ENCODE results near the gene IPO11. TPM values are rescaled to one million over a fixed set of nuclear protein-coding genes. Genes with fewer than 3 reads are reported as not detected.

The IPO11 gene
- total and polyA plus RNA-seq, 9 donors, result 20.0 to 27.7 (median 22.4) TPM

GRCh38 chr5:62605638-62606037 is 193.1 kb downstream of the IPO11 start:
- H3K4me3 ChIP-seq (ENCODE audit: low read length), result no peak overlapping the region
- DNase-seq, result no peak
- 100% methylated on average over 1 of the region's 4 CpGs for WGBS (ENCODE audit: insufficient coverage)
- H3K4me1 ChIP-seq (ENCODE audit: control insufficient read depth, insufficient read depth, low read length), result no peaks in the 10 kb centered on the region
- H3K27me3 ChIP-seq (ENCODE audit: control insufficient read depth, insufficient read depth, low read length), result no peaks in the 10 kb centered on the region
- H3K36me3 ChIP-seq (ENCODE audit: control insufficient read depth, insufficient read depth, low read length), result peaks cover 7% of the 10 kb centered on the region
- H3K9me3 ChIP-seq (replicated peaks; ENCODE audit: control insufficient read depth, low read depth, low read length), result no peaks in the 10 kb centered on the region
- no peak overlapping the region for H3K27ac ChIP-seq (ENCODE audit: low read length)

DNA sequence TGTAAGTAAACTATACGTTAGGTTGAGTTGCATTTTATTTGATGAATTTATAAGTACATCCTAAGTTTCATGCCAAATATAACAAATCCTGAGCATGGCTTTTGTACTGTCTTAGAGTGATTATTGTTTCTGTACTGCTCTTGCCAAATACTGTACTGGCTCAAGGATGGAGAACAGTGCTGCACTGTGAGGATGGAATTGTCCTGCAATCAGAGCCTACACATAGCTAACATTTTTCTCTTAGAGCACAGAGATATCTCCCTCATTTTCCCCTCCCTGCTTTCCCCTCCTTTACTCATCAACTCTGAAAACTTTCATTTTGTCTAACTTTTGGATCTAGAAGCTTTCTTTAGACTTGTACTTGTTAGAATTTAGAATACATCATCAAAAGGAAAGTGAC is 194.3 kb downstream of the IPO11 start:
- H3K4me3 ChIP-seq (ENCODE audit: low read length), result no peak overlapping the region
- H3K9me3 ChIP-seq (replicated peaks; ENCODE audit: control insufficient read depth, low read depth, low read length), result no peaks in the 10 kb centered on the region
- no peak for DNase-seq
- no peak overlapping the region for H3K27ac ChIP-seq (ENCODE audit: low read length)
- H3K27me3 ChIP-seq (ENCODE audit: control insufficient read depth, insufficient read depth, low read length), result no peaks in the 10 kb centered on the region
- H3K4me1 ChIP-seq (ENCODE audit: control insufficient read depth, insufficient read depth, low read length), result no peaks in the 10 kb centered on the region
- H3K36me3 ChIP-seq (ENCODE audit: control insufficient read depth, insufficient read depth, low read length), result peaks cover 7% of the 10 kb centered on the region
- WGBS (ENCODE audit: insufficient coverage), result no CpG with 5 or more reads among the region's 1 CpG

- Histone ChIP-seq H3K4me1 (ENCODE audit: control insufficient read depth, insufficient read depth, low read length) (no peaks in the 10 kb centered on the region), H3K4me3 (ENCODE audit: low read length) (no peak overlapping the region), H3K27ac (ENCODE audit: low read length) (no peak overlapping the region), H3K27me3 (ENCODE audit: control insufficient read depth, insufficient read depth, low read length) (no peaks in the 10 kb centered on the region), H3K9me3 (replicated peaks; ENCODE audit: control insufficient read depth, low read depth, low read length) (no peaks in the 10 kb centered on the region), H3K36me3 (ENCODE audit: control insufficient read depth, insufficient read depth, low read length) (peaks cover 7% of the 10 kb centered on the region)
- 100% methylated on average over 2 of the region's 4 CpGs for WGBS (ENCODE audit: insufficient coverage)
- no peak for DNase-seq
These were observed 195.1 kb downstream of the IPO11 start for GRCh38 chr5:62607615-62608014.

DNA sequence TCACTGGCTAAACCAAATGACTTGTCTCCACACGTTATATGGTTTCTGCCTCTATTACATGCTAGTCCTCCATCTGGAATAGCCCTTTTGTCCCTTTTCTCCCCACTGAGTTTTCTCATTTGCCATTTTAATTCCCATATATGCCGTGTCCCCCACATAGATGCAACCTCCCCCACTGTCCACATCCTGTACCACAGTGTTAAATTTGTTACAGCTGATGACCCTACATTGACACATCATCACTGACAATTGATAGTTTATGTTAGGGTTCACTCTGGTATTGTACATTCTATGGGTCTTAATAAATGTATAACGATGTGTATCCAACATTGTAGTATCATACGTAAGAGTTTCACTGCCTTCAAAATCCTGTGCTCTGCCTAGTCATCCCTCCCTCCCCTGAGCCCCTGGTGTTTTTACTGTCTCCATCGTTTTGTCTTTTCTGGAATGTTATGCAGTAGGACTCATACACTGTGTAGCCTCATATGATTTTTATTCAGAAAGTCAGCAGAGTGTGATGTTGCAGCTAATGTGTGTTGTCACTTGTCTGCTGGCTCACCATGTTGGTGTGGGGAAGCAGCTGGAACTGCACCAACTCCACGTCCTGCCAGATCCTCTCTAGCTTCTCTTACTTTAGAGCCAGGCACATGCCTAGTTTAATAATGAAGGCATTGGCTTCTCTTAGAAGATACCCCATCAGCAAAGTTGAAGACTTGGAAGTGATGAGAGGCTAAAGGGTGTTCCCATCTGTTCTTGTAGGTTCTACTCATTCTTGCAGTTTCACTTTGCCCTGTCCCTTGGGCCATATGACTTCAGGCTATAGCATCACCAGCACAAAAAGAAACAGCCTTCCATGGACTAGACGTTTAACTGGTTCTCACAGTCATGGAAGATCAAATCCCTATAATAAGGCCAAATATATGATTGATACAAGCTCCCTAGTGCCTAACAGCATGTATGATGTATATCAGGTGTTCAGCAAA is 196.3 kb downstream of the IPO11 start:
- no peak overlapping the region for H3K27ac ChIP-seq (ENCODE audit: low read length)
- no peaks in the 10 kb centered on the region for H3K27me3 ChIP-seq (ENCODE audit: control insufficient read depth, insufficient read depth, low read length)
- H3K4me3 ChIP-seq (ENCODE audit: low read length), result no peak overlapping the region
- no peaks in the 10 kb centered on the region for H3K9me3 ChIP-seq (replicated peaks; ENCODE audit: control insufficient read depth, low read depth, low read length)
- DNase-seq, result no peak
- H3K4me1 ChIP-seq (ENCODE audit: control insufficient read depth, insufficient read depth, low read length), result no peaks in the 10 kb centered on the region
- peaks cover 3% of the 10 kb centered on the region for H3K36me3 ChIP-seq (ENCODE audit: control insufficient read depth, insufficient read depth, low read length)
- 88% methylated on average over 1 of the region's 7 CpGs for whole genome bisulfite sequencing (ENCODE audit: insufficient coverage)

GRCh38 chr5:62614355-62614754 is 201.8 kb downstream of the IPO11 start:
- H3K27ac ChIP-seq (ENCODE audit: low read length), result no peak overlapping the region
- no peaks in the 10 kb centered on the region for H3K27me3 ChIP-seq (ENCODE audit: control insufficient read depth, insufficient read depth, low read length)
- 96% methylated on average over 4 of the region's 8 CpGs for WGBS (ENCODE audit: insufficient coverage)
- no peaks in the 10 kb centered on the region for H3K9me3 ChIP-seq (replicated peaks; ENCODE audit: control insufficient read depth, low read depth, low read length)
- no peak overlapping the region for H3K4me3 ChIP-seq (ENCODE audit: low read length)
- peaks cover 5% of the 10 kb centered on the region for H3K36me3 ChIP-seq (ENCODE audit: control insufficient read depth, insufficient read depth, low read length)
- DNase-seq, result no peak
- no peaks in the 10 kb centered on the region for H3K4me1 ChIP-seq (ENCODE audit: control insufficient read depth, insufficient read depth, low read length)

- peaks cover 5% of the 10 kb centered on the region for H3K36me3 ChIP-seq (ENCODE audit: control insufficient read depth, insufficient read depth, low read length)
- no peak overlapping the region for H3K27ac ChIP-seq (ENCODE audit: low read length)
- no peak overlapping the region for H3K4me3 ChIP-seq (ENCODE audit: low read length)
- no peaks in the 10 kb centered on the region for H3K9me3 ChIP-seq (replicated peaks; ENCODE audit: control insufficient read depth, low read depth, low read length)
- H3K4me1 ChIP-seq (ENCODE audit: control insufficient read depth, insufficient read depth, low read length), result no peaks in the 10 kb centered on the region
- H3K27me3 ChIP-seq (ENCODE audit: control insufficient read depth, insufficient read depth, low read length), result no peaks in the 10 kb centered on the region
- WGBS (ENCODE audit: insufficient coverage), result 100% methylated on average over 1 of the region's 2 CpGs
- DNase-seq, result no peak
These were observed 204.2 kb downstream of the IPO11 start for GRCh38 chr5:62616615-62617277.

DNA sequence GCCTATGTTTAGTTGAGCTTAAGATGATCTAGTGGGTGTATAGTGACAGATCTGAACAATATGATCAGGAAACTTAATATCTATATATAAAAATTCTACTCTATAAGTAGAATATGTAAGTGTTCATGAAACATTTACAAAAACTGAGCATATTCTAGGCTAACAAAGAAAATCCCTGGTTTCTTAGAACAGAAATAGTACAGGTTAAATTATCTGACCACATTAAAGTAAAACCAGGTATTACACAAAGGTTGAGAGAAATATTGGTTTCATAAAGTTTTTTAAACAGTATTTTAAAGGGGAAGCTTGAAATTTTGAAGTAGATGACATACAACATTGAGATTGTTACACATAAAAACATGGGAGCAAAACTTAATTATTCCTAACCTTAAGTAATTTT is 205.4 kb downstream of the IPO11 start:
- peaks cover 5% of the 10 kb centered on the region for H3K36me3 ChIP-seq (ENCODE audit: control insufficient read depth, insufficient read depth, low read length)
- H3K27ac ChIP-seq (ENCODE audit: low read length), result no peak overlapping the region
- H3K4me3 ChIP-seq (ENCODE audit: low read length), result no peak overlapping the region
- H3K4me1 ChIP-seq (ENCODE audit: control insufficient read depth, insufficient read depth, low read length), result no peaks in the 10 kb centered on the region
- no peak for DNase-seq
- H3K9me3 ChIP-seq (replicated peaks; ENCODE audit: control insufficient read depth, low read depth, low read length), result no peaks in the 10 kb centered on the region
- H3K27me3 ChIP-seq (ENCODE audit: control insufficient read depth, insufficient read depth, low read length), result no peaks in the 10 kb centered on the region

GRCh38 chr5:62620761-62621160 is 208.2 kb downstream of the IPO11 start:
- DNase-seq, result no peak
- Histone ChIP-seq H3K36me3 (ENCODE audit: control insufficient read depth, insufficient read depth, low read length) (no peaks in the 10 kb centered on the region), H3K4me3 (ENCODE audit: low read length) (no peak overlapping the region), H3K27ac (ENCODE audit: low read length) (no peak overlapping the region), H3K4me1 (ENCODE audit: control insufficient read depth, insufficient read depth, low read length) (no peaks in the 10 kb centered on the region), H3K27me3 (ENCODE audit: control insufficient read depth, insufficient read depth, low read length) (no peaks in the 10 kb centered on the region), H3K9me3 (replicated peaks; ENCODE audit: control insufficient read depth, low read depth, low read length) (no peaks in the 10 kb centered on the region)
- WGBS (ENCODE audit: insufficient coverage), result 76% methylated on average over 4 of the region's 5 CpGs

DNA sequence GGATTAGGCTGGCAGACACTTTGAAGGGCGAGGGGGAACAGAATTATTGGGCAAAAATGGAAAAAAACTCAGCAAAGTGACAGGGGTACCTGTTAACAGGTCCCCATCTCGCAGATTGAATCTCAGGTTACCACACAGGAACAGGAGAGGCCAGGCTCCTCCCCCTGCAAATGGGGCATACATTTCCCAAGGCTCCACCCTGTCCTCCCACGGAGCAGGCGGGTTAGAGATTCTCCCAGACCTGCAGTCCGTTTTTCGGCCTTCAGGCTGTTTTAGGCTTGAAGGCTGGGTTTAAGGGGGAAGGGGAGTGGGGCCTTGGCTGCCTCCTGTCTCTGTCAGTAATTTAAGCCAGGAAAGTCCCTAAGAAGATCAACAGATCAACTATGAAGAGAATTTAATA is 208.7 kb downstream of the IPO11 start:
- no peaks in the 10 kb centered on the region for H3K9me3 ChIP-seq (replicated peaks; ENCODE audit: control insufficient read depth, low read depth, low read length)
- no peaks in the 10 kb centered on the region for H3K4me1 ChIP-seq (ENCODE audit: control insufficient read depth, insufficient read depth, low read length)
- WGBS (ENCODE audit: insufficient coverage), result 84% methylated on average over 2 of the region's 6 CpGs
- DNase-seq, result no peak
- no peaks in the 10 kb centered on the region for H3K36me3 ChIP-seq (ENCODE audit: control insufficient read depth, insufficient read depth, low read length)
- H3K4me3 ChIP-seq (ENCODE audit: low read length), result no peak overlapping the region
- no peak overlapping the region for H3K27ac ChIP-seq (ENCODE audit: low read length)
- no peaks in the 10 kb centered on the region for H3K27me3 ChIP-seq (ENCODE audit: control insufficient read depth, insufficient read depth, low read length)

DNA sequence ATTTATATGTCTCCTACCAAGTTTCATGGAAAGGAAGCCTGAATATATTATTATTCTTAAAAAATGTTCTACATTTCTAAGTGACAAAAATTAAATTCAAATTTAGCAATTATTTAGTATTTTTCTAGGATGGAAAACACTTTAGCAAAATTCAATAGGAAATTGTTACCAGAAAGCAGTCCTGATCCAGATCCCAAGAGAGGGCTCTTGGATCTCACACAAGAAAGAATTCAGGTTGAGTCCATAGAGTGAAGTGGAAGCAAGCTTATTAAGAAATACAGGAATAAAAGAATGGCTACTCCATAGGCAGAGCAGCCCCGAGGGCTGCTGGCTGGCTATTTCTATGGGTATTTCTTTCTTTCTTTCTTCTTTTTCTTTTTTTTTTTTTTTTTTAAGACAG is 210.7 kb downstream of the IPO11 start:
- WGBS (ENCODE audit: insufficient coverage), result no CpG with 5 or more reads among the region's 1 CpG
- peak; percentile 66 for DNase-seq
- no peaks in the 10 kb centered on the region for H3K9me3 ChIP-seq (replicated peaks; ENCODE audit: control insufficient read depth, low read depth, low read length)
- no peaks in the 10 kb centered on the region for H3K4me1 ChIP-seq (ENCODE audit: control insufficient read depth, insufficient read depth, low read length)
- H3K36me3 ChIP-seq (ENCODE audit: control insufficient read depth, insufficient read depth, low read length), result no peaks in the 10 kb centered on the region
- no peak overlapping the region for H3K27ac ChIP-seq (ENCODE audit: low read length)
- no peaks in the 10 kb centered on the region for H3K27me3 ChIP-seq (ENCODE audit: control insufficient read depth, insufficient read depth, low read length)
- H3K4me3 ChIP-seq (ENCODE audit: low read length), result no peak overlapping the region

All from muscle of leg (tissue), 11 donors.